22Rv1 (cell line): ENCODE measurements around the gene ITGA4.

Source experiments
- ZFX ChIP-seq: fragments of 450-650 bp; IDR thresholded peaks from 2 replicates; pipeline ENCODE4 v1.6.1; 2017; ENCODE audit warnings: antibody characterized with exemption, borderline replicate concordance
- TF ChIP-seq, protein P1 (sequence below): fragments of 450-650 bp; IDR thresholded peaks from 2 replicates; pipeline ENCODE4 v1.5.1; 2017; ENCODE audit warnings: mild to moderate bottlenecking

DNA sequence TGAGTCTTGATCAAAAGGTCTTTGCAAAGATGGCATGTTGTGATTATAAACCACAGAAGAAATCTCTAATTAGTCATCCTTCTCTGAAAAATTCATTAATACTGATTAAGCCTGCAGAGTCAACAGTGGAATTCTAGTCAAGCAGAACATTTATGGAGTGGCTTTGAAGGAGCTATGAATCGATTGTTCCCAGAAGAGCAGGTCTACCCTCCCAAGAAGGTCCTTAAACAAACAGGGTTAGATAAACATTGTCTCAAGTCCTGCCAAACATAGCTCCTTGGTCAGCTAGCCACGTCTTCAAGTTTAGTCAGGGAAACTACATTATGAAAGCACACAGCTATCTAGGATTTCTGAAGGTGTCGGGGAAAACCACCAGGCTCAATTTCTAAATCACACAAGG, 88.9 kb downstream of the ITGA4 start:
- TF ChIP-seq, protein P1, sequence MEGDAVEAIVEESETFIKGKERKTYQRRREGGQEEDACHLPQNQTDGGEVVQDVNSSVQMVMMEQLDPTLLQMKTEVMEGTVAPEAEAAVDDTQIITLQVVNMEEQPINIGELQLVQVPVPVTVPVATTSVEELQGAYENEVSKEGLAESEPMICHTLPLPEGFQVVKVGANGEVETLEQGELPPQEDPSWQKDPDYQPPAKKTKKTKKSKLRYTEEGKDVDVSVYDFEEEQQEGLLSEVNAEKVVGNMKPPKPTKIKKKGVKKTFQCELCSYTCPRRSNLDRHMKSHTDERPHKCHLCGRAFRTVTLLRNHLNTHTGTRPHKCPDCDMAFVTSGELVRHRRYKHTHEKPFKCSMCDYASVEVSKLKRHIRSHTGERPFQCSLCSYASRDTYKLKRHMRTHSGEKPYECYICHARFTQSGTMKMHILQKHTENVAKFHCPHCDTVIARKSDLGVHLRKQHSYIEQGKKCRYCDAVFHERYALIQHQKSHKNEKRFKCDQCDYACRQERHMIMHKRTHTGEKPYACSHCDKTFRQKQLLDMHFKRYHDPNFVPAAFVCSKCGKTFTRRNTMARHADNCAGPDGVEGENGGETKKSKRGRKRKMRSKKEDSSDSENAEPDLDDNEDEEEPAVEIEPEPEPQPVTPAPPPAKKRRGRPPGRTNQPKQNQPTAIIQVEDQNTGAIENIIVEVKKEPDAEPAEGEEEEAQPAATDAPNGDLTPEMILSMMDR = no peak
- no peak for TF ChIP-seq ZFX
